HG03378 (cell line): ENCODE data around the gene CHN1.

Source experiments
- ATAC-seq: cut with Tn5 transposase; IDR thresholded peaks from one replicate; pipeline ENCODE4 v1.9.1; 2021; ENCODE audit warnings: mild to moderate bottlenecking, moderate library complexity; ENCODE audit not compliant: unreplicated experiment

CHN1 gene

GRCh38 chr2:174972924-174973323 lies 32.3 kb downstream of the CHN1 start:
- ATAC-seq: no peak

DNA sequence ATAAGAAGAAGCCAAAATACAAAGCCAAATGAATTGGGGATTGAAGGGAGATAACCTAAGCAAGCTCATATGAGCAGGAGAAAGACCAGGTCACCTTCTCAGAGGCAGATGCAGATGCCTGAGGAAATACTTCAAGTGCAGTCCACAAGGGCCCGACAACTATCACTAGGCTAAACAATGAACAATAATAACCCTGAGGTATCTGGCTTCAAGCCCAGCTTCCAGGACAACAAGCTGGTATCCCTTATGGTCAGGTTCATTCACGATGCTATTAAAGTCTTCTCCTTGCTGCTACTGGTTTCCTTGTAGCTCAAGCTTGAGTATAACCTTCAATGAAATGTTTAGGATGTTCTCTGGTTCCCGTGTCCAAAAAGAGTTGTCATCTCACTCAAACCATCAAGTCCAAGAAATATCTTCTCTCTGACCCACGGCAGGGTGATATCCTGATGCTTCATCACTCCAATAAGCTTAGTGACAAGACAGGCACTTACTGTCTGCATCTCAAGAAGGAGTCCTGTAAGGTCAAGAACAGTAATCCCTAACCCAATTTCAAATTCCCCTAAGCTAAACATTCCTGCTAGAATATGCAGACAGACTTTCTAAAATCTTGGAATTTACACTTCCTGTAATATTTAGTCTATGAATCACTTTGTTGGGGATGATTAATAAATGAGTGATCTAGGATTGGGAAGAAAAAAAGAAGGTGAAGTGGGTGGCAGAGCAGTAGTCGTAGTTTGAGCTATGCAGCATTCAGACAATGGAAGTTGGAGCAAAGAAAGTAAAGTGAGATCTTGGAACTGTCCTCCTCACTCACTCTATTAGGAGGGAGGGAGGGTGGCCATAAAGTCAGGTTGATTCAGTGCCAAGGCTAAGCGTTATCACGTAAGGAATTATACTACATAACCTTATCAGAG lies 33.1 kb downstream of the CHN1 start:
- ATAC-seq: no peak

GRCh38 chr2:174970092-174970491 lies 35.1 kb downstream of the CHN1 start:
- ATAC-seq: no peak

DNA sequence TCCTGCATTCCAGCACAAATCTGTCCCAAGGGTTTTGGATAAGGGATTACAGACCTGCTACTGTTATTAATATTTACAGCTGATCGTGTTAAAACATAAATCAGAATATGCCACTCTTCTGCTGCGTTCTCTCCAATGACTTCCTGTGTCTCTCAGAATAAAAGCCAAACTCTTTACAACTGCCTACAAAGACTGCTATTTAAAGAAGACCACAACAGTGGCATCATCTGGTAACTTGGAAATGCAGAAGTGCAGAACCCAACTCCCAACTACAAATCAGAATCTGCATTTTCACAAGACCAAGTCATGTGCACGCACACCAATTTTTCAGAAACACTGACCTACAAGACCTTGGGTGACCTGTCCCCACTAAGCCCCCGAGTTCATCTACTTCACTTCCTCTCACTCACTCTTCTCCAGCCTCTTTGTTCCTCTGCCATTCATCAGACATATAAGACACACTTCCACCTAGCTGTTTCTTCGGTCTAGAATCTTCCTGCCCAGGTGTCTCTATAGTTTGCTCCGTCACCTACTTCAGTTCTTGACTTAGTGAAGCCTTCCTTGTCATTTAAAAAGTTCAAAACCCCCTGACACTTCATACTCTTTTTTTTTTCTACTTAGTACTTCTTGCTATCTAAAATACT lies 36.0 kb downstream of the CHN1 start:
- no peak for ATAC-seq

GRCh38 chr2:174967691-174968260 lies 37.4 kb downstream of the CHN1 start:
- no peak for ATAC-seq

DNA sequence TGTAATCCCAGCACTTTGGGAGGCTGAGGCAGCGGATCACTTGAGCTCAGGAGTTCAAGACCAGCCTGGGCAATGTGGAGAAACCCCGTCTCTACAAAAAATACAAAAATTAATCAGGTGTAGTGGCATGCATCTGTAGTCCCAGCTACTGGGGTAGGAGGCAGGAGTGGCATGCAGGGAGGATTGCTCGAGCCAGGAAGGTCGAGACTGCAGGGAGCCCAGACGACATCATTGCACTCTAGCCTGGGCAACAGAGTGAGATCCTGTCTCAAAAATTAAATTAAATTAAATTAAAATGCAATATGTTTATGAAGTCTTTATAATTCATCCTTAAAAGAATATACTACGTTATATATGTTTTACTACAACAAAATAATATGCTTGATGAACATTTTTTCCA lies 38.1 kb downstream of the CHN1 start:
- no peak for ATAC-seq

GRCh38 chr2:174965992-174966744 lies 39.0 kb downstream of the CHN1 start:
- no peak for ATAC-seq

DNA sequence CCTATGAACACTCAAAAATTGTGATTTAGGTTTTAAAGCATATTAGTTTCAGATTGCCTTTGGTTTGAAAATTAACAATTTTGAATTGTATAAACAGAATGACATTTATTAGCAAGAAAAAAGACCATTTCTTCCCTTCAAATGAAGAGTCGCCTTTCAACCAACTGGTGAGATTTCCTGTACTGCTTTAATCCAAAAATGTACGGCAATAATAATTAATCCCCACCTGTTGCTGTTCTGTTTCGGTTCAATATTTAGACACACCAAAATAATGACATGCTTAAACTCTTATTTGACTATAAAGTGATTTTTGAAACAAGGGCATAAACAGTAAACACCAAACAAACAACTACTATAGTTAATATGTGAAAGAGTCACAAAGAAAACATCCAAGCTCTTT lies 39.6 kb downstream of the CHN1 start:
- no peak for ATAC-seq

GRCh38 chr2:174964404-174964803 lies 40.8 kb downstream of the CHN1 start:
- no peak for ATAC-seq

- no peak for ATAC-seq
Observed at GRCh38 chr2:174963437-174964400, 41.5 kb downstream of the CHN1 start.

GRCh38 chr2:174959787-174960186 lies 45.4 kb downstream of the CHN1 start:
- no peak for ATAC-seq

DNA sequence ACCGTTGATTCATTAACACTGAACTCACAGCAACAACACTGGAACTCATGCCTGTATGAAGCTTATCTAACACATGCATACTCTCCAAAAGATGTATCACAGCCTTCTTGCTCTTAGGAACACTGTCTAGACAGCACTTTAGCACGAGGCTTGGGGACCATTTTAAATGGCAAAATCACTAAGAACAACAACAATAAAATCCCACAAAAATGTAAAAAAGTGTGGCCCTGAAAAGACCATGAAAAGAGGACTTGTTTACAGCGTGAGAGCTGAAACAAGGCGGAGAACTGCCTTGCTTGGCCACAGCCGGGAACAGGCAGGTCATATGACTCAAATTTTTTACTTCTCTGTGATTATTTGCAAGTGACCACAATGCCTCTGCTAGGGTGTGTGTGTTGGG lies 48.1 kb downstream of the CHN1 start:
- no peak for ATAC-seq

GRCh38 chr2:174952607-174953006 lies 52.6 kb downstream of the CHN1 start:
- ATAC-seq: no peak

DNA sequence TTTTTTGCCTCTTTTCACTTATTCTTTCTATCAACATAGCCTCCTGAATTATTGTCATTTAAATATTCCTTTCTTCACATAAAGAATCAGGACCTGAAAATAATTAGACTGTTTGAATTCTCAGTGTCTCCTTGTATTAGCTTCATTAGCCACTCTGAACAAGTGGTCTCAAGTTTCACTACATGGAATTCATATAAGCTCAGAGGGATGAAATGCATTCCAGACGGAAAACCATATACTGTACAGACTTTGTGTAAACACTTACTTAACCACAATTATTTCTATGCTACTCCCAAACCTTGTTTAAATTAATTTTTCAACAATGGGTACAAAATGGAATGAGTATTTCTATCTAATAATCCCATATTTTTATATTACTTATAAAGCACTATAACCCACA lies 53.4 kb downstream of the CHN1 start:
- ATAC-seq: no peak

DNA sequence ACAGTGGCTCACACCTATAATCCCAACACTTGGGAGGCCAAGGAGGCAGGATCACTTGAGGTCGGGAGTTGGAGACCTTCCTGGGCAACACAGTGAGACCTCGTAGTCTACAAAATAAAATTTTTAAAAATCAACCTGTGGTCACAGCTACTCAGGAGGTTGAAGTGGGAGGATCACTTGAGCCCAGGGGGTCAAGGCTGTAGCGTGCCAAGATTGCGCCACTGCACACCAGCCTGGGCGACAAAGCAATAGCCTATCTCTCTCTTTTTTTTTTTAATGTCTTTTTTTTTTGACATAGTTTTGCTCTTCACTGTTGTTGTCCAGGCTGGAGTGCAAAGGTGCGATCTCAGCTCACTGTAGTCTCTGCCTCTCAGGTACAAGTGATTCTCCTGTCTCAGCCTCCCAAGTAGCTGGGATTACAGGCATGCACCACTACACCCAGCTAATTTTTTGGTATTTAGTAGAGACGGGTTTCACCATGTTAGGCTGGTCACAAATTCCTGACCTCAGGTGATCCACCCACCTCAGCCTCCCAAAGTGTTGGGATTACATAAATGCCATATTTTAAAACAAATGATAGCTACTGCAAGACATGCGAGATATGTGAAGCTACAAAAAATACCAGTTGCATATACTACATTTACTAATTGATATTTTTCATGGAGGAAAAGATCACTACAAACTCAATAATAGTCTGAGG lies 55.0 kb downstream of the CHN1 start:
- no peak for ATAC-seq

DNA sequence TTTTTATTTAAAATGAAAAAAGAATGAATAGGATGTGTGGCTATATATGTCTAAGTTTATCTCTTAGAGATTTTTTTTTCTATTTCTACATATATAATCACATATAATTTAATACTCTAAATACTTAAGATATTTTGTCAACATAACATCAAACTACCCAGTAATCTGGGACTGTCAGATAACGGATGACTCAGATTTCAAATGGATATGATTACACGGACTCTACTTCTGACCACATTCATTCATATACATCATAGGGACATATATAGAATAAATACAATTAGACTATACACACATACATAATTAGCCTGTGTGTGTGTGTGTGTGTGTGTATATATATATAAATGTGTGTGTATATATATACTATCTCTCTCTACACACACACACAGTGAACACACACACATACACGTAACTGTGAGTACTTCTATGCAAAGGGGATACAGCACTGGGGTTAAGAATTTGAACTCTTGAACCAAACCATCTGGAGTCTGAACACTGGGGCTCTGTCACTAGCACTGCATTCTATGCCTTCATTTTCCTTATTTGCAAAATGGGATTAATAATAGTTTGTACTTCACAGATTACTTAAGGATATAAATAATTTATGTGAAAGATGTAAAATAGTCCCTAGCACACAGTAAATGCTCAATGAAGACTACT lies 59.5 kb downstream of the CHN1 start:
- ATAC-seq: no peak

DNA sequence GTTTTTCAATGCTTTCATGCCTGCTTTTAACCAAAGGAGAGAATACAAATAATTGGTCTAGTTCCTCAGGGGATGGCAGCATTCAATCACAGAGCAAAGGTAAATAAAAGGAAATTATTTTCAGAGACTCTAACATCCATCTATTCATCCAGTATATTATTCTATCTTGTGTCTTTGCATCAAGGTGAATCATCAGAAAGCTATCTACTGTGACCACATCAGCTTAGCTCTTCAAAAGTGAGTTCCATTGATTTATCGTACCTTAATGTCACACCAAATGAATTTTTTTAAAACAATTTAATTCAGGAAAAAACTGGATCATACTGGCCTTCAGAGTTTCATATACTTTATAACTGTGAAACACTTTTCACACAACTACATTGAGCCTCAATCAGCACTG lies 66.1 kb downstream of the CHN1 start:
- ATAC-seq: no peak

- no peak for ATAC-seq
Observed at GRCh38 chr2:174931724-174932123, 73.5 kb downstream of the CHN1 start.

GRCh38 chr2:174929786-174930185 lies 75.4 kb downstream of the CHN1 start:
- no peak for ATAC-seq
